ENCODE results near the gene GTF2A1L.
"Not testable (repeated sequence)": the region's sequence is repeated elsewhere in the genome, so short reads cannot be mapped to it uniquely, and the experiment has no call there.

GTF2A1L gene

DNA sequence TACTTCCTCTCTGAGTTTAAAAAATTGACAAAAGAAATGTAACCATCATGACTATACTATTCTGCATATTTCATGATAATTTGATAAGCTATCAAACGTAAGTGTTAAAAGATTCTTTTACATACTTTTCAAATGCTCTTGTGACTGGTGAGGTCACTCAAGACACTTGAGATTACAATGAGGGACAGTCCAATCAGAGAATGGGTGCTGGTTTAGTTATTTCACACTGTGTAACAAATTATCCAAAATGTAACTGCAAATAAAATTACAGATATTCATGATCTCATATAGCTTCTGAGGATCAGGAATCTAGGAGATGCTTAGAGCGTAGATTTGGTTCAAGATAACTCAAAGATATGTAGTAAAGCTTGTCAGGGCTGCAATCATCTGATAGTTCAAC lies 4.4 kb upstream of the GTF2A1L start:
- no peak for DNase-seq

DNA sequence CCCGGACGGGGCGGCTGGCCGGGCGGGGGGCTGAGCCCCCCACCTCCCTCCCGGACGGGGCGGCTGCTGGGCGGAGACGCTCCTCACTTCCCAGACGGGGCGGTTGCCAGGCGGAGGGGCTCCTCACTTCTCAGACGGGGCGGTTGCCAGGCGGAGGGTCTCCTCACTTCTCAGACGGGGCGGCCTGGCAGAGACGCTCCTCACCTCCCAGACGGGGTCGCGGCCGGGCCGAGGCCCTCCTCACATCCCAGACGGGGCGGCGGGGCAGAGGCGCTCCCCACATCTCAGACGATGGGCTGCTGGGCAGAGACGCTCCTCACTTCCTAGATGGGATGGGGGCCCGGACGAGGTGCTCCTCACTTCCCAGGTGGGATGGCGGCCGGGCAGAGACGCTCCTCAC lies 3.1 kb upstream of the GTF2A1L start:
- DNase-seq = not testable (repeated sequence)

DNA sequence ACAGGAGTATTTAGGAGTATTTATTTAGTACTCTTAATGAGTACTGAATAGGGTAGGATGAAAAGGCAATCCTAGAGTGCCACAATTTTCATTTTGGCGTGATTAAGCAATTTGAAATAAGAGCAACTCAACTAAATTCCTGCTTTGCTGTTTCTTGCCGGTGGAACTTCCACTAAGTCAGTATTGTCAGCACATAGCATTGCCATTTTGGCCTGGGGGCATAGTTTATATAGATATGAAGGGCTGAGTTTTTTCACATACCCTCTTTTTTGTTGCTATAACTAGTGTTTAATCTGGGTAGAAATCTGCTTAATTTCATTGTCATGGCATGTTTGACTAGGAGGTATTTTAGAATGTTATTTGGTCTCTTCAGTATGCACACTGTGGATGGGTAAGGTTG lies 1.9 kb downstream of the GTF2A1L start:
- no peak for DNase-seq

DNA sequence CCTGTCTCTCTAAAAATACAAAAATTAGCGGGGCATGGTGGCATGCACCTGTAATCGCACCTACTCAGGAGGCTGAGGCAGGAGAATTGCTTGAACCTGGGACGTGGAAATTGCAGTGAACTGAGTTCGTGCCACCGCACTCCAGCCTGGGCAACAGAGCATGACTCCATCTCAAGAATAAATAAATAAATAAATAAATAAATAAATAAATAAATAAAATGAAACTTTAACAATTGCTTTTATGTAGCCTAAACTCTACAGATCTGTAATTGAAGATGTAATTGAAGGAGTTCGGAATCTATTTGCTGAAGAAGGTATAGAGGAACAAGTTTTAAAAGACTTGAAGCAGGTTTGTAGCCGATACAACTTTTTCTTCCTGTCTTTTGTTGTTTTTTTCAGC lies 2.9 kb downstream of the GTF2A1L start:
- no peak for DNase-seq

DNA sequence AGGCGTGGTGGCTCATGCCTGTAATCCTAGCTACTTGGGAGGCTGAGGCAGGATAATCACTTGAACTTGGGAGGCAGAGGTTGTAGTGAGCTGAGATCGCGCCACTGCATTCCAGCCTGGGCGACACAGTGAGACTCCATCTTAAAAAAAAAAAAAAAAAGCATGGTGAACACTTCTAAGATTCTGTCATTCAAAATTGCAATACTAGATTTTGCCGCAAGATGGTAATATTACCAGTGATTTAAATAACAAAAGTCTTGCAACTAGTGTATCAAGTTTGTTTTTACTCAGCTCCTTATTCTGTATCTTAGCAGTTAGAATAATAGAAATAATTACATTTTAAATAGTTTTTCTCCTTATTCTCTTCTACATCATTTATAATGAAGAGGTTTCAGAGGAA lies 5.0 kb downstream of the GTF2A1L start:
- not testable (repeated sequence) for DNase-seq

DNA sequence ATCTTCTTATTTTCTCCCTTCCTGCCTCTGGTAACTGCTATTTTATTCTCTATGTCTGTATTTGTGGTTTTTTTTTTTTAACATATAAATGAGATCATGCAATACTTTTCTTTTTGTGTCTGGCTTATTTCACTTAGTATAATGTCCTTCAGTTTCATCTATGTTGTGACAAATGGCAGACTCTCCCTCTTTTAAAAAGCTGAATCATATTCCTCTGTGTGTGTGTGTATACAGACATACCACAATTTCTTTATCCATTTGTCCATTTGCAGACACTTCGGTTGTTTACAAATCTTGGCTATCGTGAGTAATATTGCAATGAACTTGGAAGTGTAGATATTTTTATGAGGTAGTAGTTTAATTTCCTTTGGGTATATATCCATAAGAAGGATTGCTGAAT lies 7.0 kb downstream of the GTF2A1L start:
- no peak for DNase-seq

DNA sequence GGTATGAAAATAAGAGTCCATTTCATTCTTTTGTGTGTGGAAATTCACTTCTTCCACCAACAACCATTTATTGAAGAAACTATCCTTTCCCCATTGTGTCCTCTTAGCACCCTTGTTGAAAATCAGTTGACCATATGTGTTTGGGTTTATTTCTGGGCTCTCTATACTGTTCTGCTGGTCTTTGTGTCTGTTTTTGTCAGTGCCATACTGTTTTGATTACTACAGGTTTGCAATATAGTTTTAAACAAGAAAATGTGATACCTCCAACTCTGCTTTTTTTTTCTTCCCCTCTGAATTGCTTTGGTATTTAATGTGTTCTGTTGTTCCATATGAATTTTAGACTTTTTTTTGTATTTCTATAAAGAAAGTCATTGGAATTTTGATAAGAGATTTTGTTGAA lies 8.4 kb downstream of the GTF2A1L start:
- DNase-seq = no peak

DNA sequence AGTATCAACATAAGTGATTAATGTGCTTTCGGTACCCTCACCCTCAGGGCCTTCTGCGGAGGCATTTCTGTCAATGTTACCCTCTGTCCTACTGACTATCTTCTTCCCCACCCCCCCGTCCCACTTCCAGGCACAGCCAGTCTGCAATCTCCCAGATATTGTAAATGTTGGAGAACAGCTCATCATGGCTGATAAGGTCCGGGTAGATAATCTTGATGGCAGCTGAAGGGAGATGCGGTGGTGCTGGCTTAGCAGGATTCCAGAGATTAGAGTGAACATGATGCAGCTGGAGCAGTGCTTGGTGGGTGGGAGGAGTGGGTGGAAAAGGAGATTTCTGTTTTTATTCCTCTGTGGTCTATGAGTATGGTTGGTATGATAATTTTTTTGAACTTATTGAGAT lies 15.5 kb downstream of the GTF2A1L start:
- no peak for DNase-seq

DNA sequence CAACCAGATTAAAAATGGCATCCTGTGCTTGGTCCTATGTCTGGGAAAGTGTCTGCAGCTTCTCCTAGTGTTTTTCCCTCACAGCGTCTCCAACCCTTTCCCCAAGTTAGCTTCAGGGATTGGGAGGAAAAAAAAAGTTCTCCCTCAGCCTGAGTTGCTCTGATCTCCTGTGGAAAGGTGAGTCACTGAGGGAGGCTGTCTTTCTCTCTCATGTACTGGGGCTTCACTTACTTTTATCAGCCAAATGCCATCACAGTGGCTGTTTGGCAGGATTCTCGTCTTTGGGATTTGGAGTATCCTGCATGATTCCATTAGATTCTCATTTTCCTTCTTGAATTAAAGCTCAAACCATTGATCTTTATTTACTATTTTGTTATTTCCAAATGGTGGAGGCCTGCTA lies 18.1 kb downstream of the GTF2A1L start:
- DNase-seq = no peak

DNA sequence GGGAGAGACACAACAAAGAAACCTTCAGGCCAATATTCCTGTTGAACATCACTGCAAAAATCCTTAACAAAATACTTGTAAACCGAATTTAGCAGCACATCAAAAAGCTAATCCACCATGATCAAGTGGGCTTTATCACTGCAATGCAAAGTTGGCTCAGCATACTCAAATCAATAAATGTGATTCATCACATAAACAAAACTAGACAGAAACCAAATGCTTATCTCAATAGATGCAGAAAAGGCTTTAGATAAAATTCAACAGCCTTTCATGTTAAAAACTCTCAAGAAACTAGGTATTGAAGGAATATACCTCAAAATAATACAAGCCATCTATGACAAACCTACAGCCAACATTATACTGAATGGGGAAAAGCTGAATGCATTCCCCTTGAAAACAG lies 20.6 kb downstream of the GTF2A1L start:
- no peak for DNase-seq

DNA sequence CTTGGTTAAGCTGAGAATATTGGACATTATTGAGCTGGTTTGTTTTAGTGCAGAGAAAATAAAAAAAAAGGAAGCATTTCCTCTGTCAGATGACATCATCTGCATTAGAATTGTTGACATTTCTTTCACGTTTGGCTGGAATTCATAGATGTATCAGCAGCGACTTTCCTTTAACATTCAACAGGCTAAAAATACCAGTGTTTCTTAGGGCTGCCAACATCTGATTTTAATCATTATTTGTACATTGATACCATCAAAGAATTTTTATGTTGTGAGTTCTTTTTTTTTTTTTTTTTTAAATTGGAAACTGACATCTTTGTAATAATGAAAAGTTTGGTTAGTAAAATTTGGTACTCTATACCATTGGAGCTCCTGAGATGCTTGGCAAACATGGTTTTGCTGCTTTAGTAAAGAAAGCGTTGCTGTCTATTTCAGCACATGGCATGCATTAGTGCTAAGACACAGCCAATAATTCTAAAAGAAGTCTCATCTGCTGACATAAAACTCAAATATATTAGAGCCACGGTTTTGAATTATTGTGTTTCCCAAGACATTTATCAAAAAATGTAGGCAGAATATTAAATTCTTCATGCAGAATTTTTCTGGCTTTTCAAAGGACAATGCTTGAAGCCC lies 33.6 kb downstream of the GTF2A1L start:
- DNase-seq = no peak

DNA sequence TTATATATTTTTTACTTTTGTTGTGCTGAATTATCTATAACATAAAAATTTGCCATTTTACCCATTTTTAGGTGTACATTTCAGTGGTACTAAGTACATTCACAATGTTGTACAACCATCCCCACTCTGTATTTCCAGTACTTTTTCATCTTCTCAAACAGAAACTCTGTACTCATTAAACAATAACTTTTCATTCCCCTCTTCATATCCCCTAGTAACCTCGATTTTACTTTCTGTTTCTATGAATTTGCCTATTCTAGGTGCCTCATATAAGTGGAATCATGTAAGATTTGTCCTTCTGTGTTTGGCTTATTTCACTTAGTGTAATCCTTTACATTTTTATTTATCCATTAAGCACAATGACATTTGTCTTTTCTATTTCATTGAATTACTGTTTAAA lies 51.3 kb downstream of the GTF2A1L start:
- DNase-seq = no peak

DNA sequence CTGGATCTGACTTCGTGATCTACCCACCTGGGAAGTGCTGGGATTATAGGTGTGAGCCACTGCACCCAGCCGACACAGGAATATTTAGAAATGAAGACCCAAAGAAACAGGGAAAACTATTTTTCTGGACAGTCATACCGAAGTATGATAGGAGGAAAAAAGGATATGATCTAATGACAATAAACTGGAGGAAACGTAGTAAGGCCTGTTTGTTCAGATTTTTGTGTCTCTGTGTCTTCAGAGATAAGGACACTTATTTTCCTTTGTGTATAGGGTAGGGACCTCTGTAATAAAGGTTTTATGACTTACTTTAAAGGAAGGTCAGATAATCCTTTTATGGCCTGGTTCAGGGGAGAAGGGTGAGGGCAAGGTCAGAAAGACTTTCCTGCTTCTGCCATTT lies 55.9 kb downstream of the GTF2A1L start:
- no peak for DNase-seq

DNA sequence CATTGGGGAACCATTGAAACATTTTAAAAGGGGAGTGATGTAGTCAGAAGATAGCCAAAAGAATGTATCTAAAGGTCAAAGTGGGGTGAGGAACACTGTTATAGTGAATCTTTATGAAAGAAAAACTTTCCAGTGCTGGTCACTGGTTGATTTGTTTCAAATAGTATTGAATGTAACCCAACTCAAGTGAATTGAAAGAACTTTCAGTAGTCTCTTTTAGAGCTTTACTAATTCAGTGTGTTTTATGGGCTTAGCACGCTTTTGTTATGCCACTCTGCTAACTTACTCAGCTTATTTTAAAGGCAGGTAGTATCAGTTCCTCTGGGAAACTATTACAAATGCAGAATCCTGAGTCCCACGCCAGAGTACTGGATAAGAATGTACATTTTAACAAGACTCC lies 57.3 kb downstream of the GTF2A1L start:
- DNase-seq = no peak

DNA sequence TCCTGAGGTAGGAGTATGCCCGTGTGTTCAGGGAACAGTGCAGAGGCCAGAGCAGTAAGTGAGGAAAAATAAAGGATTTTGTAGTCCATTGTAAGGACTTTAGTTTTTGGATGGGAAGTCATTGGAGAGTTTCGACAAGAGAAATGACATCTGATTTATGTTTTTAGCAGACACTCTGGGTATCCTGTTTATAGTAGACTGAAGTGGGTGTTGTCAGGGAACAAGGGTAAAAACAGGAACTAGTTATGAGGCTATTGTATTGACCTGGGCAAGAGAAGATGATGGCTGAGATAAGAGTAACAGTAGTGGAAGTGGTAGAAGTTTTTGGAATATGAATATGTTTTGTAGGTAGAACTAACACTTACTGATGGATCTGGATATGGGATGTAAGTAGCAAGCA lies 59.8 kb downstream of the GTF2A1L start:
- no peak for DNase-seq

DNA sequence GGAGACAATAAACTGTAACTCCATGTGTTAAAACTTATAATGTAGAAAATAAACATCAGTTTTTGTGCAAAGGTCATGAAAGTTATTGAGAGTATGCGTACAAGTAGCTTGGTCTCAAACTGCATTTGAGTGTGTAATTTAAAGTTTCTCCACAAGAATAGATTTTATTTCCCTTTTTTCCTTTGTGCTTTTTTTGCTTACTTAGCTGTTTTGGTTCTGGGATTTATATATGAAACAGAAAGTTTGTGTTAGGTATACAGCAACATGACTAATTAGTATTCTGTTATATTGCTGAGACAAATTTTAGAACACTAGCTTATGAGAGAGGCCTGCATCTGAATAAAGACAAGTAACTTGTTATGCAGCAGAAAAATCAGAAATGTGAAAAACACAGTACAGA lies 67.5 kb downstream of the GTF2A1L start:
- no peak for DNase-seq

DNA sequence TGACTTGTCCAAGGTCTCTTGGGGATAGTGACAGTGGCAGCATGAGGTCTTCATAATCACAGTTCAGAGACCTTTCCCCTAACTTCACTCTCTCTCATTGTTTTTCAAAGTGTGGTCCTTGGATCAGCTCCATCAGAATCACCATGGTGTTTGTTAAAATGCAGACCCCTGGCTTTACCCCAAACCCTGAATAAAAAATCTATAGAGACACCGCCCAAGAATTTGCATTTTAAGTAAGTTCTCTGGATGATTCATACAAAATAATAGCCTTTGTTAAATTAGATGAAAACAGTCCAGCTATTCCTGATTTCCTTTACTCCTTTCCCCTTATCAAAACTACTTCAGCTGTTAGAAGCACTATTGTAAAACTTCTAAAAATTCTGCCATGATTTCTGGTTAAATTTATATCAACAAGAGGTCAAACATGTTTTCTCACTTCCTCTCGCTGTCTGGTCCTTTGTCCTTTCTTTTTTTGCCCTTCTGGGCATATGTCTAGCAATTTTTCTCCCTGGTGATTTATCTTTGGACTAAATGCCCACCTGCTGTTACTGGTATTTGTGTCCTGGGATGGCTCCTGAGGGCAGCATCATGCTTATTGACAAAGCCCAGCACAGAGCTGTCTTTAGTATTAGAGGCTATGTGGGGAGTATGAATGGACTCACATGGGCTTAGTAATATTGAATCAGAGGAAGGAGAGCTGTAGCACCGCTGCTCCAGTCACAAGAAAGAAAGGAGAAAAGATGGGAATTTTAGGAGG lies 74.5 kb downstream of the GTF2A1L start:
- DNase-seq = no peak

DNA sequence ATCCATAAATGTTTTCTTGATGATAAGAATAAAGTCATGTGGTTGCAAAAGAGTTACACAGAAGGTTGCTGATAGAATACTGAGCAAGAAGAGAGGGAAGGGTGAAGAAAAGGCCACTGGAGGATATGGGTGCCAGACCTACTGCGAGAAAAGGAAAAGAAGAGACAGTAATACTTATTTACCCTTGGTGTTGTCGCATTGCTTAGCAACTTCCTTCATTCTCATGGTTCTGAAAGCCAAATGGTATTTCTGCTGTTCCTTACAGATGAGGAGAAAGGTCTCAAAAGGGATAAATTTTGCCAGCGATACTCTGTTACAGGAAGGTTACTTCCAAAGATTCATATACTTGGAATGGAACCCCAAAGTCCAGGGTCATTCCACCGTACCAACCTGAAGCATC lies 75.4 kb downstream of the GTF2A1L start:
- no peak for DNase-seq

DNA sequence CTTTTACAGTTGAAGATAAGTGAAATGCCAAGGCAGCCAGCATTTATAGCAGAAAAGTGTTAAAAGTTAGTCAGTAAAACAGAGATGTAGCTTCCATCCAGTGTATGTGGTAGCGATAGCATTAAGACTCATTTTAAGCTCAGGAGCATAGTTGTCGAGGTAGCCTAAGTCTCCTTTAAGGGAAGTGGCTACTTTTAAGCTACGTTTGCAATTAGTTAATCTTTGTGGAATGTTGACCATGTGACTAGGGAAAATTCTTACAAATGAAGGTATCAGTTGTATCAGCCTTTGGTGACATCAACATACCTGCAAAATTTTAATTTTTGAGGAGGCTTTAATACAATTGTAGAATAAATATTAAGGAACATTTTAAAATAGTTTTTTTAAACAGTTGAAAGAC lies 76.0 kb downstream of the GTF2A1L start:
- no peak for DNase-seq

DNA sequence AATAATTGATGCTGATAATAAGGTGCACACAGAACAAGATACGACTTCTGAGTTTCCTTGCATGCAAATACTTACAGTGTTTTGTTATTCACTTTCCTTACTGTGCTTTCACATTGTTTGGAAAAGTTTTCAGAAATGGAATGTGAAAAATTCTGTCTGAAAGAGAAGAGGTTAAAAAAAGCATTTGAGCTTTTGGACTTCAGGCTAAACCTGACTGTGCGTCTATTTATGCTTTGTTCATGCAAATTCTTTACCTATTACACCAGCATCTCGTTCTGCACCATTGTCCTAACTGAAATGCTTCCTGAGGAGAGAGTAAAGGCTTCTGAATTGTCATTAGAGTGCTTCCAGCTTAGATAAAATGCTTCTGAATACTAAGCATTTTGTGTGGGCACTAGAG lies 76.5 kb downstream of the GTF2A1L start:
- DNase-seq = no peak

DNA sequence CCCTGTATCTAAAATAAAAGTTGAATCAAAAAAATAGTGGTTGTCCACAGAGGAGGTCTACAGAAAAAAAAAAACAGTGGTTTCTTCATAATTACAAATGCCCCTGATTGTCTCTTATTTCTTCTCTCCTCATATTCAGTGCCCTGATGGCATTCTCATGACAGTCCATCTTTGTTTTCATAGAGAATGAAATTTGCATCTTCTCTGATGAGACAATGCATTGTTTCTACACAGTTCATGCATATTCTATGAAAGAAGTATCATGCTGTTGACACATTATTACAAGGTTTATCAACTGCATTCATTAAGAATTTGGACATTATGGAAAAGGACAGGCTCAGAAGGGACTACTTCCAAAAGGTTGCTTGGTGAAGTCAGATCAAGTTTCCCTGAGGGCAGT lies 78.3 kb downstream of the GTF2A1L start:
- no peak for DNase-seq

DNA sequence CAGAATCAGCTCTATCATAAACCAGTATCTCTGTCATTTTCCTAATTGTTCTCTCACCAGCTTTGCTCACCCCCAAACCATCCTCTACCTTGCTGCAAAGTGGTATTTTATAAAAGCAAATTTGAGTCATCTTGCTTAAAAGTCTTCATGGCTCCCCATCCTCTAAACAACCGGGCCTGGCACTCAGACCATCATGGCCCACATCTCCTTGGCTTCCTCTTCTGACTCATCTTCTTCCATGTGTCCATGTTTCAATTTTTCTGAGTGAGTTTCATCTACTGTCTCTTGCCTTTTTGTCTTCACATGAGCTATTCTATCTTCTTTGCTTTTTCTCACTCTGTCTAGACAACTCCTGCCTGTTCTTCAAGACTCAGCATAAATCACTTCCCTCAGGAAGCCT lies 79.2 kb downstream of the GTF2A1L start:
- DNase-seq = no peak

DNA sequence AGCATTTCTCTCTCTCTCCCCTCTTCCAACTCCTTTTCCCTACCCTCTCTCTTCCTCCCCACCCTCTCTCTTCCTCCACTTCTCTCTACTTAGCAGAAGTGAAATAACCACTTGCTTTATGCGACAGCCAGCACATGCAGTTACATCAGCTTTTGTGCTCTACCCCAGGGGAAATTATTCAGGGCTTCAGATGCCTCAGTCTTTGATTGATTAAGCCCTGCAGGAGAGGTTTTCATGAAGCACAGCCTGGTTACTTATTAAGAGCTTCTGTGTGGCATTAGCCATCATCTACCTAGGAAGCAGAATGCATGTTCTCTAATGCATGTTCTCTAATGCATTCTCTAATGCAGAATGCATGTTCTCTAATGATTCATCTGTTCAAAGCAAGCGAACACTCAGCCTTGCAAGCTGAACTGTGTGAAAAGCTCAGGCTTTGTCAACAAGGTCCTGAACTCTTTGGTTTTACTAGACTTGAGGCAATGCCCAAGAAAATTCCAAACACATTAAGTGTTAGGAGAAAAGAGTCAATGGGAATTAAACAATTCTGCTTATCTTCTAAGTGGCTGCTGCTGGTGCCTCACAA lies 81.8 kb downstream of the GTF2A1L start:
- DNase-seq = no peak

DNA sequence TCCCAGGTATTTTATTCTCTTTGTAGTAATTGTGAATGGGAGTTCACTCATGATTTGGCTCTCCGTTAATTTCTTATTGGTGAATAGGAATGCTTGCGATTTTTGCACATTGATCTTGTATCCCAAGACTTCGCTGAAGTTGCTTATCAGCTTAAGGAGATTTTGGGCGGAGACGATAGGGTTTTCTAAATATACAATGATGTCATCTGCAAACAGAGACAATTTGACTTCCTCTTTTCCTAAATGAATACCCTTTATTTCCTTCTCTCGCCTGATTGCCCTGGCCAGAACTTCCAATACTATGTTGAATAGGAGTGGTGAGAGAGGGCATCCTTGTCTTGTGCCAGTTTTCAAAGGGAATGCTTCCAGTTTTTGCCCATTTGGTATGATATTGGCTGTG lies 86.0 kb downstream of the GTF2A1L start:
- DNase-seq = not testable (repeated sequence)

DNA sequence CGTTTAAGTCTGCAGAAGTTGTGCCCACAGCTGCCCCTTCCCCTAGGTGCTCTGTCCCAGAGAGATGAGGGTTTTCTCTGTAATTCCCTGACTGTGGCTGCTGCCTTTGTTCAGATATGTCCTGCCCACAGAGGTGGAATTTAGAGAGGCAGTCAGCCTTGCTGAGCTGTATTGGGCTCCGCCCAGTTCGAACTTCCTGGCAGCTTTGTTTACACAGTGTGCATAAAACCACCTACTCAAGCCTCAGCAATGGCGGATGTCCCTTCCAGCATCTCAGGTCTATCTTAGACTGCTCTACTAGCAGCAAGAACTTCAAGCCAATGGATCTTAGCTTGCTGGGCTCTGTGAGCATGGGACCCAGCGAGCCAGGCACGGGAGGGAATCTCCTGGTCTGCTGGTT lies 89.8 kb downstream of the GTF2A1L start:
- no peak for DNase-seq

Data from NCI-H146 (cell line).